UCSD-AML1 (cell line): ENCODE measurements around the gene GTPBP1.

ENCODE experiments used
- DNase-seq: peaks from one replicate; lab custom pipeline; 2025; ENCODE audit not compliant: unreplicated experiment; lab: John Stamatoyannopoulos, UW

Gene GTPBP1

GRCh38 chr22:38724926-38725571 lies 19.3 kb downstream of the GTPBP1 start:
- no peak for DNase-seq

GRCh38 chr22:38725900-38726655 lies 20.3 kb downstream of the GTPBP1 start:
- no peak for DNase-seq

DNA sequence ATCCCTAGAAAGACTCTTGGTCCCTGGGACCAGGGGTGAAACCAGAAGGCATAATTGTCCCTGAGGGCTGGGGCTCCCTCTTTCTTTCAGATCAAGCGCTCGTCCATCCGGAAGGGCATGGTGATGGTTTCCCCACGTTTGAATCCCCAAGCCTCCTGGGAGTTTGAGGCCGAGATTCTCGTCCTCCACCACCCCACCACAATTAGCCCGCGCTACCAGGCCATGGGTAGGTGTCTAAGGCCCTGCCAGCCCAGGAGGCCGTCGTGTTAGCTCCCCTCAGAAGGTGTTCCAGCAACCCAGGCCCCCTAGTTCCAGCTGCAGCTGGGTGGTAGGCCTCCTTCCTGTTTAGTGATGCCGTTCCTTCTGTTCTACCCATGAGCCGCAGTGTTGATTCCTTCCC lies 21.4 kb downstream of the GTPBP1 start:
- DNase-seq = no peak

- no peak for DNase-seq
Observed at GRCh38 chr22:38727530-38728451, 22.0 kb downstream of the GTPBP1 start.

DNA sequence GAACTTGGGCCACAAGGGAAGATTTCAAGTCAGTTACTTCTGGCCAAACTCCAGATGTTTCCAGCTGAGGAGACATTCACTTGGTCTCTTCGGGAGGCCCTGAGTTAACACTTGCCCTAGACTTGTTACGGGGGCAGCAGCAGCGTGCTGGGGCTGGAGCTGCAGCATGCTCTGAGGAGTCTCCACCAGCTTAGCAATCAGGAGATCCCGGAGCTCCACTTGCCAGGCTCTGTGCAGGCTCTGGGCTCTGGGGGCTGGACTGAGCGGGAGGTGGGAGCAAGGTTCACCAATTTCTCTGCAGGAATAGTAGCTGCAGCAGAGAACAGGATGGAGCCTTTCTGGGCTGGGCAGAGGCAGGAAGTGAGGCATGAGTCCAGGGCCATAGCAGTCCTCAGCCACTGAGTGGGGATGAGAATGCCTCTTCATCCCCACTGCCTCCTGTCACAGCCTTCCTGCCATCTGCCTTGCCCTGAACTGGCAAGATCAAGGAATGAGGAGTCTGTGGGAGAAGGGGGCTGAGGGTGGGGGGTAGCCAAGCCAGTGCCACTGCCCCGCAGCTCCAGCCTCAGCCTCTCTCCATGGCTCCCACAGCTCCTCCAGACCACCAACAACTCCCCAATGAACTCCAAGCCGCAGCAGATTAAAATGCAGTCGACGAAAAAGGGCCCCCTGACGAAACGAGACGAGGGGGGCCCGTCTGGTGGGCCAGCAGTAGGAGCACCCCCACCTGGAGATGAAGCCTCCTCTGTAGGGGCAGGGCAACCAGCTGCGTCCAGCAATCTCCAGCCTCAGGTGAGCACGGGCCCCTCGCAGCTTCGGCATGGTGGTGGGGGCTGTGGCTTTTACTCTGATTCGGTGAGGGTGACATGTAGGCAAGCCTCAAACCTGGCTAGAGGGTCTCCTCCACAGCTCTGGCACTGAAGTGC lies 23.4 kb downstream of the GTPBP1 start:
- no peak for DNase-seq

DNA sequence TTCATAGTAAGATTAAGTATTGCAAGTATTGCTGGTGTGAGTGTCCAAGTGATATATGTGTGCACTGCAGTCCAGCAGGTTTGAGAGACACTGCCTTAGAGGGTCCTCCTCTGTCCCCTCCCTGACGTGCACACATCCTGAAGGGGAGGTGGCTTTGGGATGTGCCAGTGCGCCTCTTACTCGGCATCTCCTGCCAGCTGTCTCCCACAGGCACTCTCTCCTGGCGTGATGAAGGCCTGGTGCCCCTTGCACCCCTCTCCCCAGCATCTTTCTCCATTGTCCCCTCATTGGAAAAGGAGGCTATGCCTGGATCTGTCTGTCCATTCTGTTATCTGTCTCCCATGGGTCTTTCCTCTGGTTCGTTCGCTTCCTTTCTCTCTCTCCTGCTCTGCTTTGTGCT lies 24.2 kb downstream of the GTPBP1 start:
- no peak for DNase-seq

GRCh38 chr22:38730411-38730871 lies 24.7 kb downstream of the GTPBP1 start:
- no peak for DNase-seq

GRCh38 chr22:38731703-38732161 lies 26.0 kb downstream of the GTPBP1 start:
- DNase-seq = no peak

- DNase-seq = no peak
Observed at GRCh38 chr22:38732251-38732815, 26.6 kb downstream of the GTPBP1 start.

- DNase-seq = peak; percentile 28
Observed at GRCh38 chr22:38733329-38733723, 27.6 kb downstream of the GTPBP1 start.

DNA sequence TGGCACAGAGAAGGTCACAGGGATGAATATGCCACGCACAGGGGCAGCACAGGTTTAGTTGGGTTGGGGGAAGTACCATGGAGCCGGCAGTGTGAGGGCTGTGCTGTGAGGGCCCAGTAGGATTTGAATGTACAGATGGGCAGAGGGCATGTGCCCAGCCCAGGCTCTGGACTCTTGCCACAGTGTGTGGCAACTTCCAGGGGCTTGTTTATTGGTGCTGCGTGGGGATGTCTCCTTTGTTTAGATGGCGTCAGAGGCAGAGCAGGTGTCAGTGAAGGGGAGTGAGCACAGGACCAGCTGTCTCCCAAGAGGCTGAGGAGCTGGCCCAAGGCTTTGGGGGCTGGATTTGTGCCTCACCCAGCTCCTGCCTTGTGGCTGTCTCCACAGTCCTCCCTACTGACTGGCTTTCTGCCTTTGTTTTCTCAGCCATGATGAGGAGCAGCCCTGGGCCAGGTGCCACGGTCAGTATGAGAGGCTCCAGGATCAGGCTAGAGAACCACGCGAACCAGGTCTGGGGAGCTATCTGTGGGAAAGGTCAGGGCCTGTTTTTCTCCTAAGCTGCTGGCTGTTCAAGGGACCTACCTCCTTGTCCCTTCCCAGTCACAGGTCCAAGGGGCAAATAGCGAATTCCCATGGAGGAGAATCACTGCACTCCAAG lies 28.1 kb downstream of the GTPBP1 start:
- DNase-seq = no peak

DNA sequence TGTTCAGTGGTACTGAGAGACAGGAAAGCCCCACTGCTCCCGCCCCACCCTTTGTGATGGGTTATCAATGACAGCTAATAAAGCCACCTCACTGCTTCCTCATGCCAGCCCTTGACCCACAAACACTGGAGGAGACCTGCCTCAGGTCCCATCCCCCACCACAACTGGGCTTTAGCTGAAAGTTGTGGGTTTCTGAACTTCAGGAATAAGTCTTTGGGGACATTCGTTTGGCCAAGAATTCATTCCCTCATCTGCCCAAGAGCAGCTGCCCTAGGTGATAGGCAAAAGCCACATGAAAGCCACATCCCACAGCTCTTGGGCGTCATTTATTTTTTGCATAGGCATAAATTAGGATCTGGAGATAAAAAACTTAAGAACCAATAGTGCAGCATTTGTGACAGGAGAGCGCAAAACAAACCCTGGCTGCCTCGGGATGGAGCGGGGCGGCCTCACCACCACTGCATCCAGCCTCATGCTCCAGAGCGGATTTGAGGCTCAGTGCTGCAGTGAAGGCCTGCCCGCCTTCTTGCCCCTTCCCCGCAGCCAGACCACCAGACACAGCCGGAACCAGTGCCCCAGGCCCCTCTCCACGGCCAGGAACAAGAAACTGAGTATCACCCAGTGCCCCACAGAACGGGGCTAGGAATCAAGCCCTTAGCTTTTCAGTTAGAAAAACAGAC lies 28.8 kb downstream of the GTPBP1 start:
- DNase-seq = no peak

GRCh38 chr22:38735126-38735464 lies 29.4 kb downstream of the GTPBP1 start:
- no peak for DNase-seq

DNA sequence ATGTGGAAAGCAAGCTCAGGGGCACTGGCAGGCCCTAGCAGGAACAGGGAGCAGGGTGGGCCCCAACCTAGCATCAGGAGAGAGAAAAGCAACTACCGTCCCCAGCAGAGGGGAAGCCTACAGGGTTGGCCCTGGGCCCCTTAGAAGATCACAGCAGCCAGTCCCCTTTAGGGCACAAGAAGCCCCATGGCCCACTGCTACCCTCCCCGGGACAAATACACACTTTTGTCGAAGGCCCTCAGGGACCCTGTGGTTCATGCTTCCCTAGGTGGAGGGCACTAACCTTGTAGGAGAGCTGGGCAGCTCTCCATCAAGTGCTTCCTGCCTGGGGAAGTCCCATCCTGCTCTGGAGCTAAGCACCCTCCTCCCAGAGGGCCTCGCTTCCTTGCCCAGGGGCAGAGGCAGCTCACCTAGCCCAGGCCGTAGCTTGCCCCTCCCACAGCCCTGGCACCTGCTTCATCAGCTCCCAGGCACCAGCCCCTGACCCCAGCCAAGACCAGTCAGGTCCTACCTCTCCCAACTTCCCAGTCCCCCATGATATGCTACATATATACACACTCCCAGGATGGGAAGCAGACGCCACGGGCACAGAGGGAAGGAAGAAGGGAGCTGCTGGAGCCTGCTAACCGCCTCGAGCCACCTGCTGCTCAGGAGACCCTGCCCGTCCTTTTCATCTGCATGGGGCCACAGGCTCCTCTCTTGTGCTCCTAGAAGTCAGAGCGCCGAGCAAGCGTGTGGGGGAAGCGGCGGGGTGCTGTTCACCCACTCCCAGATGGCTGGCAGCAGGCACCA lies 29.9 kb downstream of the GTPBP1 start:
- no peak for DNase-seq

DNA sequence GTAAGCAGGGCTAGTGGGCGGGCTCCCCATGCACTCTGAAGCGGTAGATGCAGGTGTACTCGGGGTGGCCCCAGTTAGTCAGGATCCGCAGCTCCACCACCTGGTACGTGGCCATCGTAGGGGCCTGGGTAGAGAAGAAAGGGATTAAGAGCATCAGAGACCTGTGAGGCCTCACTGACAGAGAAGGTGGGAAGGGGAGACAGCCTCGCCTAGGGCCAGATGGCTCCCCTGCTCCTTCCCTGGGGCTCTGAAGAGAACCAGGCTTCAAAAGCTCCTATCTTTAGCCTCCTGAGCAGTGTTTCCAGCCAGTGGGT lies 30.5 kb downstream of the GTPBP1 start:
- no peak for DNase-seq

DNA sequence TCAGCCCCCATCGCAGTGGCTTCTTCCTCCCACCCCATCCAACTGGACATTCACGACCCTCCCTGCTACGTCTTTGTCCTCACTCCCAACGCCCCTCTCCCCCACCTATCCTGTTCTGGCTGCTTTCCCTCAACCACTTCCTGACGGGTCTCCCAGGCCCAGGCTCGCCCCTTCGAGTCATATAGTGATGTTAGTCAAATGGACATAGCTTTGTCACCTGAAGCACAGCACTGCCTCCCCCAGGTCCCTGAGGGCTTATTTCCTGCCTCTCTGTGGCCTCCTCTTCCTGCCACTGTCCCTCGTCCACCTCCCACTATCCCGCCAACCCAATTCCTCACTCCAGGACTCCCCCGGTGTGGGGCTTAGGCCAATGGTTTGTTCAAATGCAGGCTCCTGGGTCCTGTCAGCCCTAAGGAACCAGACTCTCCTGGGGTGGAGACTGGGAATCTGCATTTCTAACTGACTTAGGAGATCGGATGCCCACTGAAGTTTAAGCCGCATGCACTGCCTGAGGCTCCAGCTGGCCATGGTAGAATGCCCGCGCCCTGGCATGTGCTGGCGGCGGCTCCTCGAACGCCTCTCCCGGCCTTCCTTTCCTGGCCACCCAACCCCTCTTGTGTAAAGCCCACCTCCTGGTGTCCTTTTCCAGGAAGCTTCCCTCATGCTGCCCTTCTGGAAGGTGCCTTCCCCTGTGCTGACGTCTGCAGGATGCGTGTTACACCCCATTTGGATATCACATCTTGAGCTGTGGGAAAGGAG lies 31.7 kb downstream of the GTPBP1 start:
- no peak for DNase-seq

DNA sequence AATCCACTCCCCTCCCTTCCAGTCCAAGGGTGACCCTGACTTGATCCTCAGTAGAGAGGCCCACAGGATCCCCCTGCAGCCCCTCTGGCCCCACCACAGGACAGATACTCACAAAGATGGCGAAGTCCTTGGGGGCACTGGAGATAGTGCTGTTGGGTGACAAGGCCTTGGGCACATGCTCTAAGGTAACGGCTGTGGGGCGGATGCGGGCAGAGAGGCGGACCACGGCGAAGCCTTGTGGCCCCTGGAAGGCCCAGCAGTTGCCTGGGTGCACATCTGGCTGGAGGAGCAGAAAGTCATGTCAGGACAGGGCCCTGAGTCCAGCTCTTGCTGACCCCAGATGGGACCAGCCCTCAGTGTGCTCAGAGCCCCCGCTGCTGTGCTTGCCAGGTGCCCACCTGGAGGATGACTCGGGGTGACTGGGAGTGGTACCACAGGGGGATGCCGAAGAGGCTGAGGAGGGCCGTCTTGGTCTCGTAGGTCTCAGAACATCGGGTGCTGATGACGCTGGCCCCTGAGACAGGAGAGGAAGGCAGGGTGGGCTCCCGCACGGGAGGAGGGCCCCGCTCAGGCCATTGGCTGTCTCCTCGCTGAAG lies 32.8 kb downstream of the GTPBP1 start:
- no peak for DNase-seq
